H1 (cell line): ENCODE data around the gene ARHGAP8. TPM values are rescaled to one million over a fixed set of nuclear protein-coding genes. Genes with fewer than 3 reads are reported as not detected.

Experiments used
- CTCF ChIA-PET: fragments of 300-600 bp; sonication (Branson Sonifier 250); formaldehyde crosslinking; loops from one replicate; lab custom pipeline; 2021; ENCODE audit not compliant: partially characterized antibody; lab: Charles Lee
- POLR2A ChIA-PET: fragments of 300-600 bp; sonication (Branson Sonifier 250); formaldehyde crosslinking; loops from one replicate; lab custom pipeline; 2021; ENCODE audit warnings: inconsistent platforms; ENCODE audit not compliant: partially characterized antibody; lab: Charles Lee
- DNase-seq, 2 experiments: peaks; one replicate each; pipeline versions ENCODE4 v3.0.0 to v3.0.0-alpha.2; 2010 to 2022; ENCODE audit warnings: low spot score in 2 of 2, low read depth in 1 of 2, mixed read lengths in 1 of 2
- FAIRE-seq: peaks from 2 replicates; lab custom pipeline; 2011; peaks lifted over from hg19 to GRCh38; lab: Jason Lieb, UNC
- H2AFZ ChIP-seq: 2 replicates; pipeline ENCODE4 v1.8.1; 2012; ENCODE audit warnings: low read length, inconsistent platforms
- H2AK5ac ChIP-seq: 2 replicates; pipeline ENCODE4 v1.6.1; 2013; ENCODE audit warnings: low read depth, low read length
- H2BK120ac ChIP-seq: replicated peaks from 2 replicates; pipeline ENCODE3; 2013; ENCODE audit warnings: low read depth, low read length, inconsistent platforms
- H2BK12ac ChIP-seq: 2 replicates; pipeline ENCODE4 v1.6.1; 2013; ENCODE audit warnings: low read depth, low read length
- H2BK15ac ChIP-seq: 2 replicates; pipeline ENCODE4 v1.6.1; 2013; ENCODE audit warnings: low read length
- H2BK20ac ChIP-seq: 2 replicates; pipeline ENCODE4 v1.6.1; 2013; ENCODE audit warnings: low read length
- H2BK5ac ChIP-seq: 2 replicates; pipeline ENCODE4 v1.6.1; 2013; ENCODE audit warnings: low read depth, low read length
- H3K14ac ChIP-seq: 2 replicates; pipeline ENCODE4 v1.6.1; 2013; ENCODE audit warnings: inconsistent platforms; ENCODE audit not compliant: insufficient read length
- H3K18ac ChIP-seq: 2 replicates; pipeline ENCODE4 v1.6.1; 2013; ENCODE audit warnings: low read length; ENCODE audit errors: extremely low read depth
- H3K23ac ChIP-seq: 2 replicates; pipeline ENCODE4 v1.6.1; 2013; ENCODE audit warnings: inconsistent platforms; ENCODE audit not compliant: insufficient read length
- H3K23me2 ChIP-seq: 2 replicates; pipeline ENCODE4 v1.6.1; 2013; ENCODE audit warnings: low read depth, low read length
- H3K27ac ChIP-seq: 2 replicates; pipeline ENCODE4 v1.6.1; 2011; ENCODE audit warnings: low read depth, low read length, inconsistent platforms
- H3K27me3 ChIP-seq, 4 experiments: replicated peaks in 1 of 4; 1 replicate in 1 of 4; 2 replicates in 3 of 4; pipeline versions ENCODE4 v1.6.1 to v1.8.1; 2011 to 2013; ENCODE audit warnings: low read length in 3 of 4, mild to moderate bottlenecking in 3 of 4, inconsistent platforms in 2 of 4, mixed read lengths in 2 of 4, moderate library complexity in 1 of 4; ENCODE audit not compliant: control insufficient read depth in 3 of 4, insufficient read depth in 3 of 4; ENCODE audit errors: extremely low read depth in 1 of 4
- H3K36me3 ChIP-seq, 4 experiments: 2 replicates each; pipeline versions ENCODE4 v1.6.1 to v1.8.1; 2011 to 2013; ENCODE audit warnings: mild to moderate bottlenecking in 4 of 4, low read length in 3 of 4, moderate library complexity in 2 of 4, control low read depth in 1 of 4, inconsistent platforms in 1 of 4; ENCODE audit not compliant: insufficient read depth in 4 of 4, control insufficient read depth in 2 of 4
- H3K4ac ChIP-seq: replicated peaks from 2 replicates; pipeline ENCODE3; 2013; ENCODE audit warnings: low read length, low read depth, mixed read lengths, inconsistent platforms; ENCODE audit not compliant: insufficient read length
- H3K4me1 ChIP-seq, 4 experiments: replicated peaks in 1 of 4; 1 replicate in 1 of 4; 2 replicates in 3 of 4; pipeline versions ENCODE4 v1.6.1 to v1.8.1; 2011 to 2013; ENCODE audit warnings: low read length in 3 of 4, inconsistent platforms in 2 of 4, mixed read lengths in 1 of 4; ENCODE audit not compliant: insufficient read depth in 4 of 4, control insufficient read depth in 3 of 4
- H3K4me2 ChIP-seq, 2 experiments: 2 replicates each; pipeline versions ENCODE4 v1.6.1 to v1.8.1; 2011 to 2013; ENCODE audit warnings: low read depth in 2 of 2, low read length in 2 of 2, control low read depth in 1 of 2, inconsistent platforms in 1 of 2, mild to moderate bottlenecking in 1 of 2; ENCODE audit not compliant: insufficient read depth in 1 of 2
- H3K4me3 ChIP-seq, 4 experiments: fragments of 200-600, 300-600 bp in 1 of 4; sonication (generic), shearing (Covaris generic), sonication (Bioruptor Twin) in 1 of 4; 2 replicates each; pipeline versions ENCODE4 v1.5.1 to v1.8.1; 2011 to 2016; ENCODE audit warnings: low read length in 4 of 4, low read depth in 3 of 4, control low read depth in 2 of 4, inconsistent platforms in 2 of 4, mild to moderate bottlenecking in 2 of 4, mixed read lengths in 1 of 4, moderate library complexity in 1 of 4; ENCODE audit not compliant: insufficient read depth in 2 of 4; ENCODE audit errors: extremely low read depth in 1 of 4
- H3K56ac ChIP-seq: replicated peaks from 2 replicates; pipeline ENCODE3; 2013; ENCODE audit warnings: low read depth, mild to moderate bottlenecking, mixed read lengths, low read length, inconsistent platforms; ENCODE audit not compliant: insufficient read length
- H3K79me1 ChIP-seq: 2 replicates; pipeline ENCODE4 v1.6.1; 2013; ENCODE audit warnings: low read depth, low read length, control low read depth
- H3K79me2 ChIP-seq, 2 experiments: 2 replicates each; pipeline versions ENCODE4 v1.6.1 to v1.8.1; 2012 to 2013; ENCODE audit warnings: low read length in 2 of 2, mild to moderate bottlenecking in 2 of 2, inconsistent platforms in 1 of 2; ENCODE audit not compliant: insufficient read depth in 2 of 2, control insufficient read depth in 1 of 2
- H3K9ac ChIP-seq, 4 experiments: replicated peaks in 1 of 4; 1 replicate in 1 of 4; 2 replicates in 3 of 4; pipeline versions ENCODE4 v1.6.1 to v1.8.1; 2011 to 2013; ENCODE audit warnings: low read depth in 3 of 4, low read length in 3 of 4, control low read depth in 2 of 4, mild to moderate bottlenecking in 2 of 4, moderate library complexity in 2 of 4, inconsistent platforms in 1 of 4; ENCODE audit errors: extremely low read depth in 1 of 4
- H3K9me3 ChIP-seq, 2 experiments: 2 replicates each; pipeline versions ENCODE4 v1.6.1 to v1.8.1; 2012 to 2013; ENCODE audit warnings: mild to moderate bottlenecking in 2 of 2, moderate library complexity in 2 of 2, control low read depth in 1 of 2, inconsistent platforms in 1 of 2, low read depth in 1 of 2, low read length in 1 of 2, mixed read lengths in 1 of 2; ENCODE audit not compliant: insufficient read depth in 2 of 2
- H4K20me1 ChIP-seq, 2 experiments: replicated peaks in 1 of 2; 2 replicates each; pipeline versions ENCODE3 to v1.8.1; 2011 to 2013; ENCODE audit warnings: inconsistent platforms in 2 of 2, low read length in 2 of 2, mild to moderate bottlenecking in 1 of 2; ENCODE audit not compliant: insufficient read depth in 2 of 2, control insufficient read depth in 1 of 2
- H4K5ac ChIP-seq: 2 replicates; pipeline ENCODE4 v1.6.1; 2013; ENCODE audit warnings: low read length, low read depth, mixed read lengths, inconsistent platforms; ENCODE audit not compliant: insufficient read length
- H4K8ac ChIP-seq: 2 replicates; pipeline ENCODE4 v1.8.0; 2013; ENCODE audit warnings: mild to moderate bottlenecking, moderate library complexity, low read length, inconsistent platforms; ENCODE audit not compliant: insufficient read depth; ENCODE audit errors: extremely low read depth
- H4K91ac ChIP-seq: replicated peaks from 2 replicates; pipeline ENCODE3; 2013; ENCODE audit warnings: low read length, mixed read lengths, inconsistent platforms; ENCODE audit not compliant: insufficient read length
- CTBP2 ChIP-seq: IDR thresholded peaks from 2 replicates; pipeline ENCODE4 v1.7.0; 2011; ENCODE audit warnings: borderline replicate concordance, mild to moderate bottlenecking, moderate library complexity, mixed read lengths, low read length; ENCODE audit not compliant: insufficient read depth, insufficient read length
- SRF ChIP-seq: IDR thresholded peaks from 2 replicates; pipeline ENCODE4 v1.6.1; 2011; ENCODE audit warnings: mild to moderate bottlenecking, low read depth, low read length, moderate library complexity
- WGBS, 2 experiments: shearing (Covaris generic) in 1 of 2; methylation state at CpG; one replicate each; pipeline versions ENCODE4 v1.1.6 to v1.1.7; 2013 to 2015; ENCODE audit warnings: low lambda C conversion rate in 2 of 2, mixed read lengths in 2 of 2, inconsistent platforms in 1 of 2, low coverage in 1 of 2, missing lambda C conversion rate in 1 of 2; ENCODE audit not compliant: insufficient replicate concordance in 2 of 2, insufficient coverage in 1 of 2, insufficient read length in 1 of 2; ENCODE audit errors: extremely low coverage in 1 of 2, missing lambda C conversion rate in 1 of 2; 5-methylcytosine and 5-hydroxymethylcytosine counted together
- polyA plus RNA-seq, 7 experiments: library from polyadenylated mRNA; depleted of rRNA in 3 of 7; stranded (reverse) in 5 of 7; unstranded in 2 of 7; fragments of >200 nt in 5 of 7; fragments of 200-250 nt in 2 of 7; gene quantifications; 1 replicate in 5 of 7; 2 replicates in 1 of 7; 4 replicates in 1 of 7; pipeline versions ENCODE4 v1.2.1 to v1.2.3, GENCODE V29; 2011 to 2013; ENCODE audit warnings: missing spikeins in 2 of 7, mixed read lengths in 2 of 7
- total RNA-seq: library from RNA; stranded (reverse); fragmentation: NEBNext Ultra II Directional; extraction: Animal tissue kit (Norgen Biotek cat#: 25700); gene quantifications from 2 replicates; pipeline ENCODE4 v1.2.1, GENCODE V29; 2021

Gene ARHGAP8
- total and polyA plus RNA-seq, 2 of the 8 experiments (the other 6 are each of a cell fraction or from before 2014, with no cell fraction given) = 35.6 to 47.7 TPM

- Histone ChIP-seq H4K91ac (no peak overlapping the region), H3K79me2 (peaks cover 0 to 16% of the 10 kb centered on the region in 2 experiments; a peak in 2 of 4 replicates), H2BK120ac (no peak overlapping the region), H3K36me3 (no peaks in the 10 kb centered on the region), H3K4me3 (no peak overlapping the region), H3K9me3 (no peaks in the 10 kb centered on the region), H2BK5ac (no peak overlapping the region), H2BK15ac (no peak overlapping the region), H2AFZ (no peak overlapping the region), H3K14ac (no peak overlapping the region), H3K56ac (no peak overlapping the region), H3K79me1 (peaks cover 3% of the 10 kb centered on the region), H4K5ac (no peak overlapping the region), H2BK20ac (no peak overlapping the region), H3K23ac (no peak overlapping the region), H3K4me1 (peaks cover 0 to 1% (median 0%) of the 10 kb centered on the region in 4 experiments; a peak in 2 of 7 replicates), H3K4ac (no peak overlapping the region), H3K9ac (no peak overlapping the region), H3K27me3 (no peaks in the 10 kb centered on the region), H3K4me2 (no peak overlapping the region), H3K27ac (no peak overlapping the region), H2BK12ac (no peak overlapping the region), H4K8ac (no peak overlapping the region), H3K18ac (no peak overlapping the region), H3K23me2 (no peaks in the 10 kb centered on the region), H4K20me1 (peaks cover 4% of the 10 kb centered on the region in 2 experiments), H2AK5ac (no peak overlapping the region)
- DNase-seq (no peak), FAIRE-seq (no peak)
- ChIA-PET POLR2A (interaction anchor here (0.9 to 1.3 kb wide), 2 partner anchors 12 to 33 kb away, joined by 3 to 4 read pairs; no protein-coding TSS in a partner anchor), CTCF (interaction anchor here (0.8 to 1.5 kb wide), 5 partner anchors 12 to 43 kb away, joined by 3 to 7 read pairs (median 3); no protein-coding TSS in a partner anchor)
- no peak for TF ChIP-seq SRF
- TF ChIP-seq CTBP2 = no peak
- 100% methylated on average over 2 of the region's 2 CpGs; no CpG with 5 or more reads in 1 of the 2 experiments for WGBS, 2 experiments
Measured at GRCh38 chr22:44777364-44777755, 25.0 kb downstream of the ARHGAP8 start.
